ENCODE measurements around the gene SLC2A5.
"Not testable (repeated sequence)": the region's sequence is repeated elsewhere in the genome, so short reads cannot be mapped to it uniquely, and the experiment has no call there.

SLC2A5 gene

DNA sequence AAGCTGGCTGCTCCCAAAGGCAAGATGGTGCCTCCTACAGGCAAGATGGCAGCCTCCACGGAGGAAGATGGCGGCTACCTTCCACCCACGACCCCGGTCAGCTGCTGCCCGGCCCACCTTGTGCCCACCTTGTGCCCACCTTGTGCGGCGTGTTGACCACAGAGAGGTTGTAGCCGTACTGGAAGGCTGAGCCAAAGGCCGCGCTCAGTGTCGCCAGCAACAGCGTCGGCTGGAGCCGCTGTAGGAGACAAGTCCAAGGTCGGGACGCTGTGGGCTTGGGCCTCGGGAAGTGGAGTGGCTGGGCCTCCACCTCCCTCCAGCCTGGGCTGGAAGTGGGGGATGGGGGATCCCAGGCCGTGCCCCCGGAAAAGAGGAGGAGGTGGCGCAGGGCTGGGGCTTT lies 44.6 kb downstream of the SLC2A5 start:
- no peaks in the 10 kb centered on the region for H3K36me3 ChIP-seq (replicated peaks)

DNA sequence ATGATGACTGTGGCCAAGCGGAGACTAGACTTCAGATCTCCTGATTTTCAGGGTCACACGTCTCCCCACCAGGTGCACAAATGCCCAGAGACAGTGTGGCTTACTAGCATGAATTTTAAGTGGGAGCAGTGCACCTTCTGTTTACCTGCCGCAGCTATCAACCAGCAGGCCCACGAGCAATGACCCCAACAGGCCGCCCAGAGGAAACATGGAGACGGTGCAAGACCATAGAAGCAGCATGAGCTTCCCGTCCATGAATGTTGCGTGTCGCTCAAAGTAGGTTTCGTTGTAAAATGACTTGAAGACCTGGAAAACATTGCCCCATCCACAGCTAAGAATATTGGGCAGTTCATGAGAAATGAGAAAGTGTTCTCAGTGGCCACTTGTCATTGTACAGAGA lies 46.7 kb downstream of the SLC2A5 start:
- no peak for DNase-seq
- in situ Hi-C loops (cut with HindIII; ENCODE audit: low pct_ligation_motif_present, low sequenced_read_pairs): no loop called here
- H3K36me3 ChIP-seq (replicated peaks): no peaks in the 10 kb centered on the region
- no peak overlapping the region for H3K4me3 ChIP-seq (ENCODE audit: low read depth, low read length)
- no peak overlapping the region for H3K27ac ChIP-seq
- TF ChIP-seq, protein P1, sequence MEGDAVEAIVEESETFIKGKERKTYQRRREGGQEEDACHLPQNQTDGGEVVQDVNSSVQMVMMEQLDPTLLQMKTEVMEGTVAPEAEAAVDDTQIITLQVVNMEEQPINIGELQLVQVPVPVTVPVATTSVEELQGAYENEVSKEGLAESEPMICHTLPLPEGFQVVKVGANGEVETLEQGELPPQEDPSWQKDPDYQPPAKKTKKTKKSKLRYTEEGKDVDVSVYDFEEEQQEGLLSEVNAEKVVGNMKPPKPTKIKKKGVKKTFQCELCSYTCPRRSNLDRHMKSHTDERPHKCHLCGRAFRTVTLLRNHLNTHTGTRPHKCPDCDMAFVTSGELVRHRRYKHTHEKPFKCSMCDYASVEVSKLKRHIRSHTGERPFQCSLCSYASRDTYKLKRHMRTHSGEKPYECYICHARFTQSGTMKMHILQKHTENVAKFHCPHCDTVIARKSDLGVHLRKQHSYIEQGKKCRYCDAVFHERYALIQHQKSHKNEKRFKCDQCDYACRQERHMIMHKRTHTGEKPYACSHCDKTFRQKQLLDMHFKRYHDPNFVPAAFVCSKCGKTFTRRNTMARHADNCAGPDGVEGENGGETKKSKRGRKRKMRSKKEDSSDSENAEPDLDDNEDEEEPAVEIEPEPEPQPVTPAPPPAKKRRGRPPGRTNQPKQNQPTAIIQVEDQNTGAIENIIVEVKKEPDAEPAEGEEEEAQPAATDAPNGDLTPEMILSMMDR (IDR thresholded peaks at IDR 0.05; ENCODE audit: low read depth, low read length, missing control alignments): no peak
- no peaks in the 10 kb centered on the region for H3K27me3 ChIP-seq (replicated peaks)

More for the DNA sequence above, 44.6 kb downstream of the SLC2A5 start:
- Histone ChIP-seq H3K4me3 (ENCODE audit: low read depth, low read length) (no peak overlapping the region), H3K27me3 (replicated peaks) (no peaks in the 10 kb centered on the region), H3K27ac (no peak overlapping the region)
- DNase-seq: no peak
- TF ChIP-seq, protein P1 (IDR thresholded peaks at IDR 0.05; ENCODE audit: low read depth, low read length, missing control alignments): no peak
- in situ Hi-C loops (cut with HindIII; ENCODE audit: low pct_ligation_motif_present, low sequenced_read_pairs): no loop called here

DNA sequence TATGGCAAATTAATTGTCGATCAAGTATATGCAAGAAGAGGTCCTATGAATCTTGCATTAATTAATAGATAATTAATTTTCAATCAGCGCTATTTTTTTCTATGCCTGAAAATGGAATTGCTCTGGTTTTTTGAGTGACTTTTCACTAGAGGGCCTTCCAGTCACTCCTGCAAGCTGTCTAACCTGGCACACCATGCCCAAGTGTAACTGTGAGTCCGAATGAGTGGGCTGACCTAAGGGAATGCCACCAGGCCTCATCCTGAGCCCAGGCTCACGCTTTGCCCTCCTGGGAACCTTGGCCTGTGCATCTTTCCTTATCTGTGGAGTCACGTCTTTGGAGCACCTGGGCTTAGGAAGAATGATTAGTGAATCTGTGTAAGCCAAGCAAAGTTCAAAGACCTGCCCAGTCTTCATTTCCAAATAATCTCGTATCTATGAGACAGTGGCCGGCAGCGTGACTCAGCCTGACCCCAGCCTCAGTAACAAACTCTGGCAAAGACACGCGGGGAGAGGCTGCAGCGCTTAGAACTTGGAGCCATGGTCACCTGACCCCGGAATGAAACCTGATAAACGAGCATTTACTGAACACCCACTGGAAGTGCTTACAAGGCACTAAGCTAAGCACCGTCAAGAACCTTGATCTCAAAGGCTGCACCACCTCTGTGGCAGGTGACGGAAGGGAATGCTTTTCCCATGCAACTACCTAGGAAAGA lies 47.3 kb downstream of the SLC2A5 start:
- H3K27me3 ChIP-seq (replicated peaks); H3K27ac ChIP-seq; H3K36me3 ChIP-seq (replicated peaks); in situ Hi-C loops (cut with HindIII; ENCODE audit: low pct_ligation_motif_present, low sequenced_read_pairs); DNase-seq; H3K4me3 ChIP-seq (ENCODE audit: low read depth, low read length): not testable (repeated sequence)

DNA sequence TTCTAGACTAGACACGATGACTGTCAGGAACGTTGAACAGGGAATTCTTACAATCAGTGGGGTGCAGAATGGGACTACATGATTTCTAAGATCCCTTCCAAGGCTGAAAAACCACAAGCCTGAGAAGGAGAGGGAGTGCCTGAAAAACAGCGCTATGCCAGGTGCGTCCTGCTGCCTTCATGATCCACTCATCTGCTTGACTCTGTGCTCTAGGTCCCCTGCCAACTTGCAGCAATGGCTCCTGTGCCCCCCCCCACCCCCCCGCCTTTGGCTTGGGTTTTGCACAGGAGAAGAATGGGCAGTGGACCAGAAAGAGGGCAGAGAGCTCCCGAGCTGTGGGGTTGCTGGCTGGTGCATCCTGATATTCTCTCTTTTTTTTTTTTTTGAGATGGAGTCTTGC lies 49.1 kb downstream of the SLC2A5 start:
- DNase-seq: no peak
- no peaks in the 10 kb centered on the region for H3K27me3 ChIP-seq (replicated peaks)
- in situ Hi-C loops (cut with HindIII; ENCODE audit: low pct_ligation_motif_present, low sequenced_read_pairs): no loop called here
- H3K27ac ChIP-seq: no peak overlapping the region
- TF ChIP-seq, protein P1 (IDR thresholded peaks at IDR 0.05; ENCODE audit: low read depth, low read length, missing control alignments): no peak
- H3K4me3 ChIP-seq (ENCODE audit: low read depth, low read length): no peak overlapping the region
- no peaks in the 10 kb centered on the region for H3K36me3 ChIP-seq (replicated peaks)

DNA sequence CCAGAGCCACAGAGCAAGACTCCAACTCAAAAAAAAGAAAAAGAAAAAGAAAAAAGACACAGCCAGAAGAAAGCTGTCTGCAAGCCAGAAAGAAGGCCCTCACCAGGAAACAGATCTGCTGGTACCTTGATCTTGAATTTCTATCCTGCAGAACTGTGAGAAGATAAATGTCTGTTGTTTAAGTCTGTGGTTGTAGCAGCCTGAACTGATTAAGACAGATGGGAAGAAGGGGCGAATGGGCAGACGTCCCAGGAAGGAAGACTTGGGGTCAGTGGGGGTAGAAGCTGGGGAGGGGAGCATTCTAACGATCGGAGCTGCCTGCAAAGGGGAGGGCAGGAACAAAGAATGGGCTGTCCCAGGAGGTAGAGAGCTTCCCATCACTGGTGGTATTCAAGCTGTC lies 49.5 kb downstream of the SLC2A5 start:
- no peaks in the 10 kb centered on the region for H3K36me3 ChIP-seq (replicated peaks)
- no peaks in the 10 kb centered on the region for H3K27me3 ChIP-seq (replicated peaks)
- DNase-seq: no peak
- H3K27ac ChIP-seq: no peak overlapping the region
- no peak overlapping the region for H3K4me3 ChIP-seq (ENCODE audit: low read depth, low read length)
- TF ChIP-seq, protein P1 (IDR thresholded peaks at IDR 0.05; ENCODE audit: low read depth, low read length, missing control alignments): no peak
- in situ Hi-C loops (cut with HindIII; ENCODE audit: low pct_ligation_motif_present, low sequenced_read_pairs): no loop called here

GRCh38 chr1:9018333-9018732 lies 51.1 kb downstream of the SLC2A5 start:
- Histone ChIP-seq H3K36me3 (replicated peaks) (no peaks in the 10 kb centered on the region), H3K4me3 (ENCODE audit: low read depth, low read length) (no peak overlapping the region), H3K27ac (no peak overlapping the region), H3K27me3 (replicated peaks) (no peaks in the 10 kb centered on the region)
- TF ChIP-seq, protein P1 (IDR thresholded peaks at IDR 0.05; ENCODE audit: low read depth, low read length, missing control alignments): no peak
- in situ Hi-C loops (cut with HindIII; ENCODE audit: low pct_ligation_motif_present, low sequenced_read_pairs): no loop called here
- DNase-seq: peak; percentile 14

Measured in brain microvascular endothelial cell (primary cell).